SK-N-SH (cell line): ENCODE data around the gene CCS. TPM values are rescaled to one million over a fixed set of nuclear protein-coding genes. Genes with fewer than 3 reads are reported as not detected.

ENCODE experiments used
- CTCF ChIA-PET: fragments of 300-600, 350-600 bp; formaldehyde crosslinking; extraction: SDS; loops from one replicate; lab custom pipeline; 2021; lab: Yijun Ruan, JAX
- POLR2A ChIA-PET: fragments of 350-600 bp; sonication (Branson Sonifier 250); formaldehyde crosslinking; extraction: SDS; loops from one replicate; lab custom pipeline; 2020; ENCODE audit warnings: antibody characterized with exemption, inconsistent platforms; lab: Yijun Ruan, JAX
- DNase-seq: peaks from one replicate; pipeline ENCODE4 v3.0.0; 2012
- H2AFZ ChIP-seq: fragments of 200-600 bp; sonication (generic); 2 replicates; pipeline ENCODE4 v1.8.1; 2016; ENCODE audit warnings: antibody characterized with exemption, mild to moderate bottlenecking, low read depth
- H3F3A ChIP-seq: fragments of 200-600 bp; sonication (generic); replicated peaks from 2 replicates; pipeline ENCODE3; 2016; ENCODE audit warnings: antibody characterized with exemption, mild to moderate bottlenecking; ENCODE audit not compliant: insufficient read depth
- H3K27ac ChIP-seq, 2 experiments: fragments of 200-500 bp in 1 of 2; fragments of 200-600 bp in 1 of 2; sonication (Bioruptor generic) in 1 of 2; sonication (generic), shearing (Covaris generic) in 1 of 2; 2 replicates each; pipeline versions ENCODE4 v1.5.1 to v1.6.1; 2014 to 2016; ENCODE audit warnings: low read depth in 2 of 2, inconsistent platforms in 1 of 2, low read length in 1 of 2, mild to moderate bottlenecking in 1 of 2, mixed read lengths in 1 of 2
- H3K27me3 ChIP-seq: fragments of 200-600 bp; sonication (generic), shearing (Covaris generic); 2 replicates; pipeline ENCODE4 v1.6.1; 2016; ENCODE audit warnings: mixed run types; ENCODE audit not compliant: insufficient read depth
- H3K36me3 ChIP-seq, 2 experiments: fragments of 200-500 bp in 1 of 2; fragments of 200-600 bp in 1 of 2; sonication (Bioruptor generic) in 1 of 2; sonication (generic) in 1 of 2; replicated peaks in 1 of 2; 2 replicates each; pipeline versions ENCODE3 to v1.5.1; 2014 to 2016; ENCODE audit warnings: low read length in 1 of 2, mild to moderate bottlenecking in 1 of 2; ENCODE audit not compliant: insufficient read depth in 2 of 2, control insufficient read depth in 1 of 2
- H3K4me1 ChIP-seq, 2 experiments: fragments of 200-500 bp in 1 of 2; fragments of 200-600 bp in 1 of 2; sonication (Bioruptor generic) in 1 of 2; sonication (generic), shearing (Covaris generic) in 1 of 2; 2 replicates each; pipeline versions ENCODE4 v1.5.1 to v1.6.1; 2014 to 2016; ENCODE audit warnings: low read depth in 1 of 2, low read length in 1 of 2, mixed run types in 1 of 2; ENCODE audit not compliant: insufficient read depth in 2 of 2, control insufficient read depth in 1 of 2
- H3K4me2 ChIP-seq: fragments of 200-600 bp; sonication (generic), shearing (Covaris generic); 2 replicates; pipeline ENCODE4 v1.6.1; 2017; ENCODE audit warnings: mixed run types
- H3K4me3 ChIP-seq, 2 experiments: fragments of 200-500 bp in 1 of 2; fragments of 200-600 bp in 1 of 2; sonication (Bioruptor generic) in 1 of 2; sonication (generic), shearing (Covaris generic) in 1 of 2; 2 replicates each; pipeline versions ENCODE4 v1.5.1 to v1.8.1; 2014 to 2016; ENCODE audit warnings: low read depth in 2 of 2, inconsistent platforms in 1 of 2, low read length in 1 of 2, mild to moderate bottlenecking in 1 of 2, mixed read lengths in 1 of 2, moderate library complexity in 1 of 2
- H3K79me2 ChIP-seq: fragments of 200-600 bp; sonication (generic); 2 replicates; pipeline ENCODE4 v1.8.1; 2017; ENCODE audit warnings: mild to moderate bottlenecking; ENCODE audit not compliant: insufficient read depth
- H3K9ac ChIP-seq: fragments of 200-600 bp; sonication (generic); 2 replicates; pipeline ENCODE4 v1.6.1; 2017; ENCODE audit warnings: mixed run types
- H3K9me2 ChIP-seq: fragments of 200-600 bp; sonication (generic); 2 replicates; pipeline ENCODE4 v1.6.1; 2017; ENCODE audit warnings: mixed run types
- H3K9me3 ChIP-seq: fragments of 200-600 bp; sonication (generic); 2 replicates; pipeline ENCODE4 v1.6.1; 2017; ENCODE audit warnings: mixed run types, mild to moderate bottlenecking, moderate library complexity
- H4K20me1 ChIP-seq: fragments of 200-600 bp; sonication (generic); 2 replicates; pipeline ENCODE4 v1.6.1; 2017; ENCODE audit warnings: mild to moderate bottlenecking, mixed run types; ENCODE audit not compliant: insufficient read depth
- EZH2phosphoT487 ChIP-seq: fragments of 200-600 bp; sonication (generic); IDR thresholded peaks from 2 replicates; pipeline ENCODE4 v1.6.1; 2017; ENCODE audit warnings: low read depth, mixed run types, mild to moderate bottlenecking, antibody characterized with exemption, moderate library complexity, borderline replicate concordance
- FOXM1 ChIP-seq: IDR thresholded peaks from 2 replicates; pipeline ENCODE4 v1.4.0; 2012; ENCODE audit warnings: low read depth, mild to moderate bottlenecking
- GABPA ChIP-seq: IDR thresholded peaks from 2 replicates; pipeline ENCODE4 v1.4.0; 2012; ENCODE audit warnings: low read depth, mild to moderate bottlenecking
- GATA2 ChIP-seq: sonication (generic); formaldehyde crosslinking; IDR thresholded peaks from 2 replicates; pipeline ENCODE4 v1.5.0; 2020; ENCODE audit warnings: mild to moderate bottlenecking, missing genetic modification reagents
- MEF2A ChIP-seq: IDR thresholded peaks from 2 replicates; pipeline ENCODE4 v1.4.0; 2012; ENCODE audit warnings: low read depth, borderline replicate concordance
- MXI1 ChIP-seq: IDR thresholded peaks from 2 replicates; pipeline ENCODE4 v1.6.1; 2012; ENCODE audit warnings: mild to moderate bottlenecking, low read depth, low read length, improper control_type of control experiment
- NFIC ChIP-seq: IDR thresholded peaks from 2 replicates; pipeline ENCODE4 v1.4.0; 2012; ENCODE audit warnings: borderline replicate concordance
- RAD21 ChIP-seq: IDR thresholded peaks from 2 replicates; pipeline ENCODE4 v1.6.1; 2012; ENCODE audit warnings: mild to moderate bottlenecking, low read length
- RCOR1 ChIP-seq: fragments of 150-350 bp; IDR thresholded peaks from 2 replicates; pipeline ENCODE4 v1.6.1; 2017; ENCODE audit warnings: antibody characterized with exemption, low read length
- RFX5 ChIP-seq: IDR thresholded peaks from 2 replicates; pipeline ENCODE4 v1.6.1; 2012; ENCODE audit warnings: mild to moderate bottlenecking, improper control_type of control experiment, low read length
- RXRA ChIP-seq: IDR thresholded peaks from 2 replicates; pipeline ENCODE4 v1.4.0; 2012; ENCODE audit warnings: low read depth, mild to moderate bottlenecking, borderline replicate concordance
- SIN3A ChIP-seq: IDR thresholded peaks from 2 replicates; pipeline ENCODE4 v1.6.1; 2012; ENCODE audit warnings: low read depth, mild to moderate bottlenecking, low read length, moderate library complexity, borderline replicate concordance
- TCF12 ChIP-seq: IDR thresholded peaks from 2 replicates; pipeline ENCODE4 v1.4.0; 2012
- TEAD4 ChIP-seq: IDR thresholded peaks from 2 replicates; pipeline ENCODE4 v1.4.0; 2012; ENCODE audit warnings: mild to moderate bottlenecking, borderline replicate concordance; ENCODE audit not compliant: insufficient read depth
- YY1 ChIP-seq: IDR thresholded peaks from 2 replicates; pipeline ENCODE4 v1.4.0; 2012; ENCODE audit warnings: low read depth, mild to moderate bottlenecking
- WGBS: methylation state at CpG from one replicate; pipeline ENCODE4 v1.1.6; 2017; ENCODE audit warnings: low lambda C conversion rate; 5-methylcytosine and 5-hydroxymethylcytosine counted together
- polyA plus RNA-seq, 3 experiments: library from polyadenylated mRNA; depleted of rRNA; stranded (reverse); fragments of >200 nt; gene quantifications; 2 replicates each; pipeline ENCODE4 v1.2.3, GENCODE V29; 2012
- TF ChIP-seq, protein P1 (sequence below): fragments of 150-350 bp; IDR thresholded peaks from 2 replicates; pipeline ENCODE4 v1.6.1; 2017; ENCODE audit warnings: antibody characterized with exemption, low read length, low read depth, borderline replicate concordance
- TF ChIP-seq, protein P2 (sequence below): IDR thresholded peaks from 2 replicates; pipeline ENCODE4 v1.4.0; 2012; ENCODE audit warnings: low read depth
- TF ChIP-seq, protein P3 (sequence below): fragments of 200-600 bp; sonication (generic); IDR thresholded peaks from 2 replicates; pipeline ENCODE4 v1.6.1; 2017; ENCODE audit warnings: antibody characterized with exemption, mild to moderate bottlenecking, moderate library complexity

CCS gene
- polyA plus RNA-seq, 1 of the 3 experiments (the other 2 are of a cell fraction), result 56.1 TPM

DNA sequence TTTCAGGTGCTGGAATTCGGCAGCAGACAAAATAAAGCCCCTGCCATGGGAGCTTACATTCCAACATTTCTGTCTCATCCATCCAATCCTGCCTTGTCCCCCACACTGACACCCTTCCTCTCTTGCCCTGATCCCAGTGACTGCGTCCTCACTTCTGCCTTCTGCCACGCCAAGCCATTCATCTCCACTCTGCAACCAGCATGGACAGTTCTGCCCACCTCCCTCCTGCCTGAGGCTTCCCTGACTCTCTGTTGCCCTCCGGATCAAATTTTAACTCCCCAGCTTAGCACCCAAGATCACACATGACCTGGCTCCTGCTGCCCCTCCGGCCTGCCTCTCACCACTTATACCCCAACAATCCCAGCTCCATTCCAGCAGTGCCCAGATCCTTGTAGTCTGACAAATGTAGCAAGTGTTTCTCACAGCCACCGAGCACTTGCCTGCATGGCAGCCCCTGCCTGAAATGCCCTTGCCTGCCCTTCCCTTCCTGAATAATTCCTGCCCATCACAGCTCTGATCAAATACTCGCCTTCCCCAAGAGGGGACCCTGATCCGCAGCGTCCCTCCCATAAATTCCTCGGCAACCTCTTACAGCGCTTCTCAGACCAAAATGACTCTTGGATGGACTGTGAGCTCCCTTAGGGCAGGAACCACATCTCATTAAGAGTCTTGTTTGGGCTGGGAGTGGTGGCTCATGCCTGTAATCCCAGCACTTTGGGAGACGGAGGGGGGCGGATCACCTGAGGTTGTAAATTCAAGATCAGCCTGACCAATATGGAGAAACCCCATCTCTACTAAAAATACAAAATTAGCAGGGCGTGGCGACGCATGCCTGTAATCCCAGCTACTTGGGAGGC is 44.0 kb upstream of the CCS start:
- Histone ChIP-seq H3K27me3 (no peaks in the 10 kb centered on the region), H3K9me3 (no peaks in the 10 kb centered on the region), H3K4me3 (no peak overlapping the region), H3K79me2 (peaks cover 7% of the 10 kb centered on the region), H4K20me1 (no peaks in the 10 kb centered on the region), H2AFZ (no peak overlapping the region), H3K9me2 (no peaks in the 10 kb centered on the region), H3K27ac (no peak overlapping the region), H3K4me1 (peaks cover 0 to 4% of the 10 kb centered on the region in 2 experiments; a peak in 1 of 4 replicates), H3F3A (peaks cover 4% of the 10 kb centered on the region), H3K36me3 (no peaks in the 10 kb centered on the region), H3K4me2 (no peak overlapping the region), H3K9ac (no peak overlapping the region)
- no peak for DNase-seq
- WGBS, result 73% methylated on average over 16 of the region's 16 CpGs
- TF ChIP-seq SIN3A (no peak), MXI1 (no peak), EZH2phosphoT487 (no peak), YY1 (no peak), TEAD4 (no peak)
- TF ChIP-seq, protein P1, sequence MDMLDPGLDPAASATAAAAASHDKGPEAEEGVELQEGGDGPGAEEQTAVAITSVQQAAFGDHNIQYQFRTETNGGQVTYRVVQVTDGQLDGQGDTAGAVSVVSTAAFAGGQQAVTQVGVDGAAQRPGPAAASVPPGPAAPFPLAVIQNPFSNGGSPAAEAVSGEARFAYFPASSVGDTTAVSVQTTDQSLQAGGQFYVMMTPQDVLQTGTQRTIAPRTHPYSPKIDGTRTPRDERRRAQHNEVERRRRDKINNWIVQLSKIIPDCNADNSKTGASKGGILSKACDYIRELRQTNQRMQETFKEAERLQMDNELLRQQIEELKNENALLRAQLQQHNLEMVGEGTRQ, result no peak
- ChIA-PET CTCF (interaction anchor here (0.9 to 1.5 kb wide), 4 partner anchors 9 to 159 kb away, joined by 3 to 5 read pairs (median 3); no protein-coding TSS in a partner anchor), POLR2A (no interaction called here)

DNA sequence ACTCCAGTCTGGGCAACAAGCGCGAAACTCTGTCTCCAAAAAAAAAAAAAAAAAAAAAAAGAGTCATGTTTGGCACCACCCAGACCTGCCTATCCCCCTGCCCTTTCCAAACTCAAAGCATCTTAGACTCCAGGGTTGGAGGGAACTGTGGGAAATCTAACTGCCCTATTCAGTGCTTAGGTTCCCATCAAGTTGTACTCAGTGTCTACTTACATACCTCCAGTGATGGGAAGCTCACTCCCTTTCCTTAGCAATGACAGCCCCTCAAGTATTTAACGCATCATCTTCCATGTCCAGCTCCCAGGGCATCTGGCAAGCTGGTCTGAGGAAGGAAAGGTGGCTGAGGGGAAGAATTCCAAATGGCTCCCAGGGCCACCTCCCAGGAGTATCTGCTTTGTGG is 43.3 kb upstream of the CCS start:
- H3K27me3 ChIP-seq, result no peaks in the 10 kb centered on the region
- H3K4me3 ChIP-seq, result no peak overlapping the region
- no peak for DNase-seq
- H3K79me2 ChIP-seq, result peaks cover 7% of the 10 kb centered on the region
- H3K9me2 ChIP-seq, result no peaks in the 10 kb centered on the region
- 100% methylated on average over 2 of the region's 3 CpGs for WGBS
- ChIA-PET CTCF (interaction anchor here (1.2 to 1.5 kb wide), 3 partner anchors 14 to 160 kb away, joined by 3 to 5 read pairs (median 3); no protein-coding TSS in a partner anchor), POLR2A (no interaction called here)
- H4K20me1 ChIP-seq, result no peaks in the 10 kb centered on the region
- H3F3A ChIP-seq, result peaks cover 4% of the 10 kb centered on the region
- H3K9ac ChIP-seq, result no peak overlapping the region
- H2AFZ ChIP-seq, result no peak overlapping the region
- no peaks in the 10 kb centered on the region for H3K9me3 ChIP-seq
- H3K36me3 ChIP-seq, result no peaks in the 10 kb centered on the region
- no peak overlapping the region for H3K27ac ChIP-seq
- TF ChIP-seq NFIC (no peak), FOXM1 (no peak), RAD21 (no peak), MEF2A (no peak), RFX5 (no peak), GATA2 (CRISPR knock-in tag) (no peak), TCF12 (no peak), SIN3A (no peak), GABPA (no peak), TEAD4 (no peak), RXRA (no peak), RCOR1 (no peak)
- TF ChIP-seq, protein P2, sequence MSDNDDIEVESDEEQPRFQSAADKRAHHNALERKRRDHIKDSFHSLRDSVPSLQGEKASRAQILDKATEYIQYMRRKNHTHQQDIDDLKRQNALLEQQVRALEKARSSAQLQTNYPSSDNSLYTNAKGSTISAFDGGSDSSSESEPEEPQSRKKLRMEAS, result no peak
- TF ChIP-seq, protein P3, sequence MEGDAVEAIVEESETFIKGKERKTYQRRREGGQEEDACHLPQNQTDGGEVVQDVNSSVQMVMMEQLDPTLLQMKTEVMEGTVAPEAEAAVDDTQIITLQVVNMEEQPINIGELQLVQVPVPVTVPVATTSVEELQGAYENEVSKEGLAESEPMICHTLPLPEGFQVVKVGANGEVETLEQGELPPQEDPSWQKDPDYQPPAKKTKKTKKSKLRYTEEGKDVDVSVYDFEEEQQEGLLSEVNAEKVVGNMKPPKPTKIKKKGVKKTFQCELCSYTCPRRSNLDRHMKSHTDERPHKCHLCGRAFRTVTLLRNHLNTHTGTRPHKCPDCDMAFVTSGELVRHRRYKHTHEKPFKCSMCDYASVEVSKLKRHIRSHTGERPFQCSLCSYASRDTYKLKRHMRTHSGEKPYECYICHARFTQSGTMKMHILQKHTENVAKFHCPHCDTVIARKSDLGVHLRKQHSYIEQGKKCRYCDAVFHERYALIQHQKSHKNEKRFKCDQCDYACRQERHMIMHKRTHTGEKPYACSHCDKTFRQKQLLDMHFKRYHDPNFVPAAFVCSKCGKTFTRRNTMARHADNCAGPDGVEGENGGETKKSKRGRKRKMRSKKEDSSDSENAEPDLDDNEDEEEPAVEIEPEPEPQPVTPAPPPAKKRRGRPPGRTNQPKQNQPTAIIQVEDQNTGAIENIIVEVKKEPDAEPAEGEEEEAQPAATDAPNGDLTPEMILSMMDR, result no peak
- H3K4me1 ChIP-seq, result peaks cover 0 to 2% of the 10 kb centered on the region in 2 experiments; a peak in 1 of 4 replicates
- no peak overlapping the region for H3K4me2 ChIP-seq
